ENCODE results near the gene UBR3.

- TF ChIP-seq CTCF (IDR thresholded peaks at IDR 0.05; ENCODE audit: low read depth, low read length) (no peak), EZH2phosphoT487 (IDR thresholded peaks at IDR 0.05; ENCODE audit: low read depth) (no peak)
Measured at GRCh38 chr2:169946546-169946945, 119.3 kb downstream of the UBR3 start.

All from OCI-LY3 (cell line).